Cardiac fibroblast (primary cell): ENCODE measurements around the gene SLC12A4.

Source experiments
- DNase-seq, 2 donors: peaks; one replicate each; pipeline versions ENCODE4 v3.0.0 to v3.0.0-alpha.2; 2010; ENCODE audit warnings: low read depth in 2 of 2
- H3K4me3 ChIP-seq, 2 donors: replicated peaks in 1 of 2; 1 replicate in 1 of 2; 2 replicates in 1 of 2; pipeline ENCODE4 v1.5.1; 2011; ENCODE audit warnings: low read depth in 2 of 2, low read length in 2 of 2, mild to moderate bottlenecking in 2 of 2, moderate library complexity in 1 of 2
- CTCF ChIP-seq: IDR thresholded peaks from one replicate; pipeline ENCODE4 v1.5.1; 2011; ENCODE audit warnings: low read depth, mild to moderate bottlenecking, low read length, inconsistent platforms

The SLC12A4 gene

GRCh38 chr16:67923414-67924116 lies 44.9 kb downstream of the SLC12A4 start:
- TF ChIP-seq CTCF = no peak
- no peak for DNase-seq
- no peak overlapping the region for H3K4me3 ChIP-seq

DNA sequence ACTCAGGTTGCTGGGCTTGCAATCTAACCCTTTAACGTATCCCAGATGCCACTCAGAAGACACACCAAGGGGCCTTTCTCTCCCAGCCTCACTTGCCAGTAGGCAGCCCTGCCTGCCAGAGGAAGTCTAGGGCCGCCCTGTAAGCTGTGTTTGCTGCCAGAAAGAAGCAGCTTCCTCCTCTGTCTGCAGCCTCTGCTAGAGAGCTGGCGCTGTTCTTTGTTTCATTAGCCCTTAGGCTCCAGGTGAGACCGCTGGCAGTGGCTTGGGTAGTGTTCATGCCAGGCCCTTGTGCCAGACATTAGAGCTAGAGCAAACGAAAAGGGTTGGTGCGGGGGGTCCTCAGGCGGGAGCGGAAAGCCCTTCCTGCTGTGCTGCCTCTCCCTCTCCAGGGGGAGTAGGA lies 45.7 kb downstream of the SLC12A4 start:
- TF ChIP-seq CTCF = no peak
- no peak overlapping the region for H3K4me3 ChIP-seq
- DNase-seq = no peak

DNA sequence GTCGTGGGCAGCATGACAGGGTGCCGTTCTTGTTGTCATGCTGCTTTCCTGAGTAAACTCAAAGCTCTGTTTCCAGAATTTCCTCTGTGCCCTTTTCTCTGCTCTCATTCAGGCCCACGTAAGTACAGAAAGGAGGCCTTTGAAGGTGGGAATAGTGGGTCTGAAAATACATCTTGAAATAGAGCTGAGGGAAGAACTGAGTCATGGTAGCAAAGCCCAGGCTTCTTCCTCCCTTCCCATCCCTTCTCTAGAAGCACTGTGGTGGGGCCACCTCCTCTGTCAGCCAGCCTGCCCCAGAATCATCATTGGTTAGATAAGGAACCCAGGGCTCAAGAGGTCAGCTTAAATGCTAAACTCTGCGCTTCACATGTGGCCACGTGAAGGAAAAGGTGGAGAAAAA lies 46.2 kb downstream of the SLC12A4 start:
- DNase-seq = no peak
- TF ChIP-seq CTCF = no peak
- no peak overlapping the region for H3K4me3 ChIP-seq

DNA sequence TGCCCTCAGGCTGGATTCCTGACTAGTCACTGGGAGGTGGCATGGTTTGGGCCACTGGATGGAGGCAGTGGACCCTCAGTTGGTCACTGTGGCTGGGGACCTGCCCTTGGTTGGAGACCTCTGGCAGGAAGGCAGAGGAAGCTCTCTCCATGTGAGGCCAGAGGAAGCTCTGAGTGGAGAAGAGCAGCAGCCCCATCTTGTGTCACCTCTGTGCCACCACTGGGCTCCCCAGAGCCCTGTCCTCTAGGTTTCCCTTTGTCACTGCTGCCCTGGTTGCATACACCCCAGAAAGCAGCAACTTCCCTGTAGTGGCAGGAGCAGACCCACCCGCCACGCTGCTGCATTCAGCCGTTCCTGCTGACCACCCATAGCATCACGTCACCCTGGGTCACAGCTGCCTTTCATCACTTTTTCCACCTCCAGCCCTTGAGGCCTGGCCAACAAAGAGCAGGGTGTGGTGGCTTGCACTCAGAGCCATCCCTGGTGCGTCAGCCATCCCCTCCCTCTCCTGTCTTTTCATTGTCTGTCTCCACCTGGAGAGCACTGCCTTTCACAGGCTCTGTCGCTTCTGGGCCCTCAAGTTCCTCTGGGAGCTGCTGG lies 48.7 kb downstream of the SLC12A4 start:
- no peak for DNase-seq
- TF ChIP-seq CTCF = no peak
- no peak overlapping the region for H3K4me3 ChIP-seq

DNA sequence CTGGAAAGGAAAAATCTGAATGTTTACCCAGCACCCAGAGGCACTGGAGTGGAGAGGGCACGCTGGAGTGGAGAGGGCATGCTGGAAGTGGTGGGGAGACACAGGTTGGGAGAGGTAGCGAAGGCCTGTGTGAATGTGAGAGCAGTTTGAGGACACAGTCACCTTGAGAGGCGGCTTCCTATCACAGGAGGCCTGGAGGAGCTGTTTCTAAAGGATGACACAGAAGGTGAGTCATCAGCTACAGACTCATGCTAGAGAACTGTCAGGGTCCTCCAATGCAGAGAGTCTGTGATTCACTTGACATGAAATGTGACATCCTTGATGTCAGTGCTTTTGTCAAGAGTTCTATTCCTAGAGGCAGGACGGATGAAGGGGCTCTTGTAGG lies 50.6 kb downstream of the SLC12A4 start:
- peak in 1 of 2 donors; percentile 87 for DNase-seq
- H3K4me3 ChIP-seq = no peak overlapping the region
- no peak for TF ChIP-seq CTCF

DNA sequence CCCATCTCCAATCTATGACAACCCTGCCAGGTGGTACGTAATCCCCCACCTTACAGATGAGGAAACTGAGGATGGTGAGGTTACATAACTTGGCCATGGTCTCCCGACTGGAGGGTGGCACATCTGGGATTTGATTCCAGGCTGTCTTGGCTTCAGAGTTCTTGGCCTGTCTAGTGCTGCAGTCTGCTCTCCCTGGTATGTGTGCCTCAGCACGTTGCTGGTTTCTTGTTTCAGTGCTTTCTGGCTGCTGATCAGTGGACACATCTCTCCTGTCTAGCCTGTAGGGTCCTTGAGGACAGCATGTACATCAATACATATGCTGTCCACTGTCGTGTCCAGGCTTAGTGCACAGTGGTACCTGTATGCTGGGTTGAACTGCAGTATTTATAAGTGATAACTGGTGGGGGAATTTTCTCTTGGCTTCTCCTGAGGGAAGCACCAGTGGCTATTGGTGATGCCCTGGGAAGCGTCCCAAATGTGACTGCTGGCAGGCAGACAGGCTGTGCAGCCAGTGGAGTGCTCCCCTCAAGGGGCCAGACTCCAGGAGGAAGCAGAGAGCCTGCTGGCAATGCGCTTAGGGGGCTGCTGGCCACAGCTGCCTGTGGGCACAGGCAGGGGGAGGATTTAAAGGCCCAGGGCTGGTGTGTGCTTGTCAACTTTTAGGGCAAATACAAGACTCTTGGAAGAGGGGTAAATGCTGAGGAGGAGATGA lies 51.1 kb downstream of the SLC12A4 start:
- H3K4me3 ChIP-seq = no peak overlapping the region
- TF ChIP-seq CTCF = no peak
- DNase-seq = peak in 1 of 2 donors; percentile 38
